Stimulated activated naive CD8-positive, alpha-beta T cell treated with anti-CD3 and anti-CD28 coated beads, Interleukin-15, amount 100 ng/mL, for 72 hours (primary cell): Measurements from ENCODE around the gene ZNF783.
"Not testable (repeated sequence)": the region's sequence is repeated elsewhere in the genome, so short reads cannot be mapped to it uniquely, and the experiment has no call there.

Experiments used
- ATAC-seq: fragments of 150-1000 bp; cut with Tn5 transposase; 2 replicates; pipeline ENCODE4 v1.10.0; 2021; ENCODE audit warnings: mild to moderate bottlenecking, moderate library complexity
- DNase-seq, 2 donors: peaks; one replicate each; pipeline ENCODE4 v3.0.0; 2021 to 2022
- H3K27ac Mint-ChIP-seq, 2 donors: one replicate each; pipeline ENCODE4 v1.8.0; 2022; ENCODE audit warnings: mild to moderate bottlenecking in 2 of 2, mixed read lengths in 2 of 2, moderate library complexity in 2 of 2
- H3K27me3 Mint-ChIP-seq: one replicate; pipeline ENCODE4 v1.8.0; 2022; ENCODE audit warnings: mixed read lengths
- H3K4me1 Mint-ChIP-seq: one replicate; pipeline ENCODE4 v1.8.0; 2022; ENCODE audit warnings: mild to moderate bottlenecking, mixed read lengths
- H3K4me3 Mint-ChIP-seq, 2 donors: one replicate each; pipeline ENCODE4 v1.8.0; 2022; ENCODE audit warnings: mild to moderate bottlenecking in 2 of 2, mixed read lengths in 2 of 2, moderate library complexity in 1 of 2
- H3K9me3 Mint-ChIP-seq, 2 donors: one replicate each; pipeline ENCODE4 v1.8.0; 2022; ENCODE audit warnings: mixed read lengths in 2 of 2

Gene ZNF783

DNA sequence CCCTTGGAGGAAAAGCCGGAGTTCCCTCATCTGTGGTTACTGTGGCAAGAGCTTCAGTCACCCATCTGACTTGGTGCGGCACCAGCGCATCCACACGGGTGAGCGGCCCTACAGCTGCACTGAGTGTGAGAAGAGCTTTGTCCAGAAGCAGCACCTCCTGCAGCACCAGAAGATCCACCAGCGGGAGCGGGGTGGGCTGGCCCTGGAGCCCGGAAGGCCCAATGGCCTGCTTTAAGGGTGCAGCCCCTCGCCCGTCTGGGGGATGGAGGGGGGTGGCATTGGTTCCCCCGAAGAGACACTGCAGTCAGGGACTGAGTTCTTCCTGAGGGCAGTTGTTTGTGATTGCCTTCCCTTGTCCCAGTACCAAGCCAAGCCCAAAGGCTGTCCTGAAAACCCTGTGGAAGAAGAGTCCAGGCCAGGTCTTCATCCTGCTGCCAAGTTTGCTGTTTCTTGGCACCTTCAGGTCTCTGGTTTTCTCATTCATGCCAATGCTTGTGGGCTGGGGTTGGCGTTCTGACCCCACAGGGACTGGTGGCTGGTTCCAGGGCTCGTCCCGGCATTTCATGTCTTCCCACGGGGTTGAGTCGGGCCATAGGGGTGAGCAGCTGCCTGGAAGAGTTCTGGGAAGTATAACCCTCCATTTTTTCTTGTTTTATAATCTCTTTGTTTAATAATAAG, 7.7 kb upstream of the ZNF783 start:
- no peak for ATAC-seq
- Mint-ChIP-seq H3K4me3 (no peak overlapping the region), H3K9me3 (no peaks in the 10 kb centered on the region), H3K4me1 (peaks cover 11% of the 10 kb centered on the region), H3K27ac (no peak overlapping the region), H3K27me3 (no peaks in the 10 kb centered on the region)
- DNase-seq = no peak

- Mint-ChIP-seq H3K27me3 (no peaks in the 10 kb centered on the region), H3K9me3 (no peaks in the 10 kb centered on the region), H3K4me1 (peaks cover 2% of the 10 kb centered on the region), H3K27ac (no peak overlapping the region), H3K4me3 (no peak overlapping the region)
- no peak for ATAC-seq
- DNase-seq = no peak
Observed at GRCh38 chr7:149255174-149255573, 6.8 kb upstream of the ZNF783 start.

DNA sequence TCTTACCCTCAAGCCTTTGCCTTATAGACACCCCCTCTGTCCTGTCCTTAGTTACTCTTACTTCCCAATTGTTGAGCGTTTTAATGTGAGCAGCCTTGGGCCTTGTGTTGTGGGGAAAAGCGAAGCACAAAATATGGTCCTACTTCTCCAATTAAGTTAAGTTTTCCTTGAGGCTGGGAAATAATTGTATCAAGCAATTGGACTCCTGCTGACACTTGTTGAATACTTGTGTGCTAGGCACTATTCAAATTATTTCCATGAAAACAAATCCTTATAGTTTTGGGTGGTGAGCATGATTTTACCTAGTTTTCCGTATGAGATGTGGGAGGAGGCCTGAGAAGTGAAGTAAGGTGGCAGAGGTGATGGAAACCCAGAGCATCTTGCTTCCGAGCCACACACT, 5.4 kb upstream of the ZNF783 start:
- peaks cover 8% of the 10 kb centered on the region for H3K4me1 Mint-ChIP-seq
- no peak for ATAC-seq
- no peak overlapping the region for H3K27ac Mint-ChIP-seq
- no peaks in the 10 kb centered on the region for H3K27me3 Mint-ChIP-seq
- no peak for DNase-seq
- no peaks in the 10 kb centered on the region for H3K9me3 Mint-ChIP-seq
- no peak overlapping the region for H3K4me3 Mint-ChIP-seq

GRCh38 chr7:149257146-149257545, 4.8 kb upstream of the ZNF783 start:
- peaks cover 10% of the 10 kb centered on the region for H3K4me1 Mint-ChIP-seq
- no peaks in the 10 kb centered on the region for H3K9me3 Mint-ChIP-seq
- H3K27me3 Mint-ChIP-seq = no peaks in the 10 kb centered on the region
- no peak overlapping the region for H3K27ac Mint-ChIP-seq
- DNase-seq = no peak
- ATAC-seq = no peak
- H3K4me3 Mint-ChIP-seq = no peak overlapping the region

DNA sequence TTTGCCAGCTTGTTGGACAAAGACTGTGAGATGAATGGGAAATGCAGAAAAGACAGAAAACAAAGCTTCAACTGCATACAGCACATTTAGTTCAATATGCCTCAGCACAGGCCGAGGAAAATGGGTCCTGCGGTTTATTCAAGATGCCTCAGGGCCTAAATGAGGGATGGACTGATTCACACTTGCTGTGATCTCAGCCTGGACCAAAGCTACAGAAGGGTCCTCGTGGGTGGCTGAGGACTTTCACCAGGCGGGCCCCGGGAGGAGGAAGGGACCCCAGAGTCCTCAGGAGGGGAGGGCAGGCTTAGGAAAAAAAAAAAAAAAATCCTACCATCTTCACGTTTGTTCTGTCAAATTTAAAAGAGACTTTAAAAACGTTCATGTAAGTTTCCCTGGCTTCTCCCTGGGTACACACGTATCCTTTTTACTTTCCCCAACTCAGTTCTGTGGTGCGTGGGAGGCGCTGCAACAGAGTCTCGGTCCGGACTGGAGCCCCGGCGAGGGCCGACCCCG, 624 bp upstream of the ZNF783 start:
- ATAC-seq (peak; percentile 2), DNase-seq (no peak)
- Mint-ChIP-seq H3K9me3 (no peaks in the 10 kb centered on the region), H3K4me3 (peak overlapping the region; percentile 82 to 92), H3K27ac (peak overlapping the region; percentile 92 to 97), H3K27me3 (no peaks in the 10 kb centered on the region), H3K4me1 (peaks cover 30% of the 10 kb centered on the region)

DNA sequence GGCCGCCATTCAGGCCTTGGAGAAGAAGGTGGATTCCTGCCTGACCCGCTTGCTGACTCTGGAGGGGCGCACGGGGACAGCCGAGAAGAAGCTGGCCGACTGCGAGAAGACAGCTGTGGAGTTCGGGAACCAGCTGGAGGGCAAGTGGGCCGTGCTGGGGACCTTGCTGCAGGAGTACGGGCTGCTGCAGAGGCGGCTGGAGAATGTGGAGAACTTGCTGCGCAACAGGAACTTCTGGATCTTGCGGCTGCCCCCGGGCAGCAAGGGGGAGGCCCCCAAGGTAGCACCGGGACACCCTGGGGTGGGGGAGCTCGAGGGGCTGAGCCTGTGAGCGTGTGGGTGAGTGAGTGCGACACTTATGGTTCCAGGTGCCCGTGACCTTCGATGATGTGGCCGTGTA, 4.5 kb downstream of the ZNF783 start:
- no peak overlapping the region for H3K27ac Mint-ChIP-seq
- DNase-seq (no peak), ATAC-seq (no peak)
- H3K4me3 Mint-ChIP-seq = no peak overlapping the region
- no peaks in the 10 kb centered on the region for H3K9me3 Mint-ChIP-seq
- no peaks in the 10 kb centered on the region for H3K27me3 Mint-ChIP-seq
- H3K4me1 Mint-ChIP-seq = peaks cover 24% of the 10 kb centered on the region

GRCh38 chr7:149267733-149268132, 5.7 kb downstream of the ZNF783 start:
- H3K27me3 Mint-ChIP-seq = no peaks in the 10 kb centered on the region
- DNase-seq = no peak
- ATAC-seq = no peak
- H3K4me1 Mint-ChIP-seq = peaks cover 20% of the 10 kb centered on the region
- H3K27ac Mint-ChIP-seq = no peak overlapping the region
- H3K9me3 Mint-ChIP-seq = no peaks in the 10 kb centered on the region
- H3K4me3 Mint-ChIP-seq = no peak overlapping the region

GRCh38 chr7:149274424-149274823, 12.4 kb downstream of the ZNF783 start:
- H3K4me3 Mint-ChIP-seq, H3K4me1 Mint-ChIP-seq, H3K27ac Mint-ChIP-seq, H3K9me3 Mint-ChIP-seq, DNase-seq, ATAC-seq, H3K27me3 Mint-ChIP-seq: not testable (repeated sequence)

GRCh38 chr7:149277871-149278270, 15.9 kb downstream of the ZNF783 start:
- no peaks in the 10 kb centered on the region for H3K9me3 Mint-ChIP-seq
- peaks cover under 1% of the 10 kb centered on the region for H3K4me1 Mint-ChIP-seq
- DNase-seq = no peak
- H3K27me3 Mint-ChIP-seq = no peaks in the 10 kb centered on the region
- H3K27ac Mint-ChIP-seq = no peak overlapping the region
- H3K4me3 Mint-ChIP-seq = no peak overlapping the region
- ATAC-seq = no peak

GRCh38 chr7:149278396-149278795, 16.4 kb downstream of the ZNF783 start:
- H3K9me3 Mint-ChIP-seq = no peaks in the 10 kb centered on the region
- H3K27ac Mint-ChIP-seq = no peak overlapping the region
- no peaks in the 10 kb centered on the region for H3K27me3 Mint-ChIP-seq
- peaks cover 5% of the 10 kb centered on the region for H3K4me1 Mint-ChIP-seq
- DNase-seq = no peak
- H3K4me3 Mint-ChIP-seq = no peak overlapping the region
- no peak for ATAC-seq

- DNase-seq (no peak), ATAC-seq (no peak)
- Mint-ChIP-seq H3K4me3 (no peak overlapping the region), H3K27ac (no peak overlapping the region), H3K4me1 (peaks cover 14% of the 10 kb centered on the region), H3K27me3 (no peaks in the 10 kb centered on the region), H3K9me3 (no peaks in the 10 kb centered on the region)
Observed at GRCh38 chr7:149279111-149279743, 17.2 kb downstream of the ZNF783 start.

DNA sequence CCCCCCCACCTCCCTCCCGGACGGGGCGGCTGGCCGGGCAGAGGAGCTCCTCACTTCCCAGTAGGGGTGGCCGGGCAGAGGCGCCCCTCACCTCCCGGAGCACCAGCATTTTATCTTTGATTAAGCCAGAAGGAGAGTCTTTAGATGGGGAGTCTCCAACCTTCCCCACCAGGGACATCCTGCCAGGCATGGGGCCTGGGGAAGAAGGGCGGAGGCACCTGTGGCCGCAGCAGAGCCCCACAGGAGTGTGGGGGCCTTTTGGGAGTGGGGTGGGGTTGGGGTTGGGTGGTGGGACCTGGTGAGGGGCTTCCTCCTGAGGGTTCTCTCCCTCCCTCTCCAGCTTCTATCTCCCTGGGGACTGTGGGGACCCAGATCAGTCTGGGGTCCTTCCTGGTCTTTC, 18.2 kb downstream of the ZNF783 start:
- H3K4me1 Mint-ChIP-seq = peaks cover 23% of the 10 kb centered on the region
- DNase-seq (no peak), ATAC-seq (no peak)
- H3K4me3 Mint-ChIP-seq = no peak overlapping the region
- H3K9me3 Mint-ChIP-seq = no peaks in the 10 kb centered on the region
- H3K27ac Mint-ChIP-seq = peak overlapping the region in 1 of 2 donors; percentile 34
- H3K27me3 Mint-ChIP-seq = no peaks in the 10 kb centered on the region

DNA sequence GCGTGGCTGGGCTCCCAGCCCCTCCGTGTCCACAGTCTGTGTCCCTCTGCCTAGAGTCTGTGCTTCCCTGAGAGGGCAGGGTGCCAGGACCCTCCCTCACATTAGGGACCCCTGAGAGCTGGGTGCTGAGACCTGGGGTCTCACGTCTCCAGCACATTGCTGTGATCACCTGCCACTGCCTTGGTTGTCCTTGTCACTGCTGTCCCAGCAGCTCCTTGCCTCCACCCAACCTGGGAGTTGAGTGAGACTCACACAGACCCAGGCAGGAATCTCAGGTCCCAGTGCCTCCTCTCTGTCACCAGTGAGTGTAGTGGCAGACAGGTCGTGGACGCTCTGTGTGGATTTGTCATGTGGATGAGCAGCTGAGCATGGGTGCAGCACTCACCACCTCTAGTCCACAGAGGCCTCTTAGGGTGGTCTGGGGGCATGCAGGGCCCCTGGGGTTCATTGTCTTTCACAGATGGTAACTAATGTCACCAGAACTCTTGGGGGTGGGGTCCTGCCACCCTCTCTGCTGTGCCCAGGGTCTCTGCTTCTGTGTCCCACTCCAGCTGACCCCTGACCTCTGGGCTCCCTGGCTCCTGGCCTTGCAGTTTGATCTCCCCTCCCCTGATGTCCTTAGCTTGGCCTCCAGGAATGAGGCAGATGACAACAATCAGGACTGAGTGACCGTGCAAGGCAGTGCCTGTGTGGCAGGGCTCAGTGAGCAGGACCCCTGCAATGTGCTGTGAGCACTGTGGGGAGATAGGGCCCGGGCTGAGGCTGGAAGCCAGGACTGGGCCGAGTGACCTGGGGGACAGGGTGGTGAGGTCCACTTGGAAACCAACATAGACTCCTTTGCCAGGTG, 18.9 kb downstream of the ZNF783 start:
- no peak overlapping the region for H3K4me3 Mint-ChIP-seq
- DNase-seq (no peak), ATAC-seq (no peak)
- H3K27ac Mint-ChIP-seq = peak overlapping the region in 1 of 2 donors; percentile 88
- H3K4me1 Mint-ChIP-seq = peaks cover 30% of the 10 kb centered on the region
- H3K27me3 Mint-ChIP-seq = no peaks in the 10 kb centered on the region
- H3K9me3 Mint-ChIP-seq = no peaks in the 10 kb centered on the region

DNA sequence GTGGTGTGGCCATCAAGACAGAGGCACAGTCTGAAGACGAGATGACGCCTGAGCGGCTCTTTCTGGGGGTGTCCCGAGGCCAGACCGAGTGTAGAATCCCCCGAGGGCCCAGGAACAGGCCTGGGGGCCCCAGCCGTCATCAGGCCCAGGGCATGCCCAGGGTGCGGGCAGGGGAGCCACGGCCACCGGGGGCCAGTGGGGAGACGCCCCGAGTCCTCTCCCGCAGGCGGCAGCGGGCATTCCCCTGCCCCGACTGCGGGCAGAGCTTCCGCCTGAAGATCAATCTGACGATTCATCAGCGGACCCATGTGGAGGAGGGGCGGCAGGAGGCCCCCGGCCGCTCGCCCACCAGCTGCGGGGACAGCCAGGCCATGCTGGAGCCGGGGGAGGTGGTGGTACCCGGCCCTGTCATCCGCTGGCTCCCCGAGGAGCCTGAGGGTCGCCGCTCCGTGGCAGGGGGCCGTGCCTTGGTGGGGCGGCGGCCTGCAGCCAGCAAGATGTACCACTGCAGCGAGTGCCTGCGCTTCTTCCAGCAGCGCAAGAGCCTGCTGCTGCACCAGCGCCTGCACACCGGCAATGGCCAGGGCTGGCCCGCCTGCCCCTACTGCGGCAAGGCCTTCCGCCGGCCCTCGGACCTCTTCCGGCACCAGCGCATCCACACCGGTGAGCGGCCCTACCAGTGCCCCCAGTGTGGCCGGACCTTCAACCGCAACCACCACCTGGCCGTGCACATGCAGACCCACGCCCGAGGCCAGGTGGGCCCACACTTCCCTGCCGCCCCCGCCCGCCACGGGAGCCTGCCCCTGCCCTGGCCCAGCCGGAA, 19.7 kb downstream of the ZNF783 start:
- H3K9me3 Mint-ChIP-seq = no peaks in the 10 kb centered on the region
- DNase-seq (no peak), ATAC-seq (no peak)
- peaks cover 39% of the 10 kb centered on the region for H3K4me1 Mint-ChIP-seq
- no peak overlapping the region for H3K4me3 Mint-ChIP-seq
- peak overlapping the region in 1 of 2 donors; percentile 88 for H3K27ac Mint-ChIP-seq
- no peaks in the 10 kb centered on the region for H3K27me3 Mint-ChIP-seq

DNA sequence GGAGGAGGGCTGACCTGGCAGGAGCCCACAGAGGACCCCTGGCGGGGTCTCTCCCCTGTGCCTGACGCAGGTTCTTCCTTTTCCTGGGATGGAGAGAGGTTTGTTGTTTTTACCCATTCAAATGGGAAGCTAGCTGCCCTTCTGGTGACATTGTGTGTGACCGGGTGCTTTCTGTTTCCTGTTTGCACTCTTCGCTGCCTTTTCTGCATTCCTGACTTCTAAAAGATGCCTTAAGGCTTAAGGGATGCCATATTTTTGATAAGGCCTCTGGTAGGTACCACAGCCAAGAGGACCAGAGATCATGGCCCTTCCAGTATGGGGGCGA, 20.3 kb downstream of the ZNF783 start:
- Mint-ChIP-seq H3K27me3 (no peaks in the 10 kb centered on the region), H3K27ac (no peak overlapping the region), H3K4me1 (peaks cover 44% of the 10 kb centered on the region), H3K9me3 (no peaks in the 10 kb centered on the region), H3K4me3 (no peak overlapping the region)
- DNase-seq (no peak), ATAC-seq (no peak)
